GM19324 (cell line): ENCODE results near the gene LDLRAD3.

Experiments
- ATAC-seq: cut with Tn5 transposase; IDR thresholded peaks from one replicate; pipeline ENCODE4 v1.9.1; 2021; ENCODE audit warnings: mild to moderate bottlenecking, moderate library complexity; ENCODE audit not compliant: unreplicated experiment, low FRiP score

Gene LDLRAD3

DNA sequence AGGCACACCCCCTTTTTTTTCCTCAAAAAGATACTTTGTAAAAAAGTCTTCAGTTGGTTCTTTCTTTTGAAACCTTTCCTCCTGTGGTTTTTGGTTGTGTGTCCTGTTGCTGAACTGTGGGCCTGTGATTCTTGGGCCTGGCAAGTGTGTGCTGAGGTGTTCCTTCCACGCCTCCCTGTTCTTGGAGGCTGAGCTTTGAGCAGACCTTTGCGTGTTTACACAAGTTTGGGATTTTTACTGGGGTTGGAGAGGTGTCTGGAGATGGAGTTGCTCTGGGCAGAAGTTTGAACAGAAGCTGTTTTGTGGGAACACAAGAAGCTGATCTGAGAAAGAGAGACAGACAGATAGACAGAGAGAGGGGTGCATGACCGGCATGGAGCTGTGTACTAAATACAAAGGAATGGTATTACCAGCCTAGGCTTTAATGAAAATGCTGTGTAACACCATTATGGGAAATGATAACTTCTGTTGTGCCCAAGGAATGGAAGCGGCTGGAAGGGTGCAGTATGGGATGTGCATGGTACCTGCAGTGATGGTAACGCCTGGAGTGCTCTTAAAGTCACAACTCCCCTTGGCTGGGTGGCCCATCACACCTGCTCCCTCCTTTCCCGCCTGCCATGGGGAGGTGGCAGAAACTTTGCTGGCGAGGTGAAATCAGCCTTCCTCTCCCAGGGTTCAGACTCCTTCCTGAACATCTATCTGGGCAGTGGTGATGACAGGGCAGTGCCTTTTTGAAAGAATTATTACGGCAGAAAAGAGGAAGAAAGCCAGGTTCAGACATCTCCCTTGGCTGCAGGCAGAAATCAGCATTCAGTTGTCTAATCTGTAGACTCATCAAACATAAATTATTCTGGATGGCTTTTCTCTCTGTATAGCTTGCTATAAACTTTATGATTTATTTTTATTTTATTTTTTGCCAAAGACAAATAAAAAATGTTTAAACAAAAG is 70.4 kb downstream of the LDLRAD3 start:
- no peak for ATAC-seq

DNA sequence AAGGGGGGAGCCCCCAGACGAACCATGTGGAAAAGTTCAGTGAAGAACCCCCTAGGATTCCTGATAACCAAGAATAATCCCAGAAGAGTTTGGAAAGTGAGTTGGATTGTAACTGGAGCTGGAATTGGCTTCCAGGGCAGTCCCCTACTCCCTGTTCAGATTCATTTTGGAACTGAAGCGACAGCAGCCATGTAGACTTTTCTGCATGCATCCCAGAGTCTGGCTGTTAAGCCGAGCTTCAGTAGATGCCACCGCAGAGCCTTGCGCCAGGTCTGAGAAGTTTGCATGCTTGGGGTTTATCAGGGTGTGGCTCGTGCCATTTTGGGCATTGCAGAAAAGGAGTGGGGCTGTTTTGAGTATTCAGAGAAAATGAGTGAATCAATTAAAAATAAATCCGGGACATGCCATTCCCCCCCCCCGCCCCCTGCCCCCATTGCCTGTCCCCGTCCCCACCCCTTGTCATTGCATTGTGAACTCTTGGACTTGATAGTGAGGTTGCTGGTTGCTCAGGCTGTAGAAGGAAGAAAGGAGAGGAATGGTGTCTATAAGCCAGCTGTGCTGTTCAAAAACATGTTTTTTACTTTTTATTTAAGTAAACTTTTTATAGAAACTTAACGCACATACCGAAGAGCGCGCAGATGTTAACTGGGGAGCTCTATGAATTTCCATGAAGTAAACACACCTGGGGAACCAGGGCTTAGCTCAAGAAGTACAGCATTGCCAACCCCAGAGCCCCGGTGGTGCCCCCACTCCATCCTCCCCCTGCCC is 71.2 kb downstream of the LDLRAD3 start:
- no peak for ATAC-seq

DNA sequence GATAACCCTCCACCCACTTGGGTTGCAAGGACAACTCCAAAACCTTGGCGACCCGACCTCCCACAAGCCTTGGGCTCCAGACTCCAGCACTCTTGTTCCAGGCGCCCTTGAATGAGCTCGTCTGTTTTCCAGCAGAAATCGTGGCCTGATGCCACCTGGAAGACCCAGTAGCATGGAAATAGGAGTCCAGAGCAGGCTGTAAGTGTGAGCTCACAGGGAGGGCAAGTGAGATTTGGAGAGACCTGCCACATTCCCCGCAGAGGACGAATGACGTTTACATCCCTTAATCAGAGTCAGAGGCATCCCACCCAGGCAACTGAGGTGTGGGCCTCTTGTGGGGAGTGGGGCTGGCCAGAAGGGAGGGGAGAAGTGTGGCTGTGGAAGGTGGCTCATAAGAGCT is 71.9 kb downstream of the LDLRAD3 start:
- ATAC-seq, result no peak

DNA sequence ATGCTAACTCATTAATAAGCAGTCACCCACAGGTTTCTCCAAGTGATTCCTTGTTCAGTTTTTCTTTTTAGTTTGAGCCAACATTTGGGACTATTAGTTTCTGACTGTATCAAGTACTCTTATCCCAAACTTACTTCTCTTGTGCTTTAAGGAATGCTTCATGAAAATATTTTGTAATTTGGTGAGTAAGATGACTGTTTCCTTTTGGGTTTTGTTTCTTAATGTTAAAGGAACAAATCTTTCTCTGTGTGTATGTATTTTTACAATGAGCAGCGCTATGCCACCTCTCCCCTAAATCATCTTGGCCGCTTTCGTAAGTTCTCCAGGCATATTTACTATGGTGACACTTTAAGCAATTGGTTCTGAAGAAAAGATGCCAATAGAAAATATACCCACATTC is 72.4 kb downstream of the LDLRAD3 start:
- no peak for ATAC-seq

DNA sequence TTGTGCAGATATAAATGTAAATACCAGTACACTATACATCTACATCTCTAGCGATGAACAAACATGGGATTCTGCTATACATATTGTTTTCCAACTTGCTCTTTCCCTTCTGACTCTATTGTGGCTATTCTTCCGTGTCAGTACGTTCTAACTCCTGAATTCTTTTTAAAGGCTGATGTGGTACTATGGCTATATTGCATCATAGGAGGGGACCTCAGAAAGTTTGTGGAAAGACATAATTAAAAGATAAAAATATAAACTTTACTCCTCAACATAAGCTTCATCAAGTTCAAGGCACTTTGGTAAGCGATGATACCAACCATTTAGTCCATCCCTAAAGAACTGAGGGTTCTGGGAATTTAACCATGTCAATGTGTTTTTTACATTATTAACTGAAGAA is 72.8 kb downstream of the LDLRAD3 start:
- no peak for ATAC-seq

GRCh38 chr11:36019005-36019596 is 75.2 kb downstream of the LDLRAD3 start:
- ATAC-seq, result no peak

DNA sequence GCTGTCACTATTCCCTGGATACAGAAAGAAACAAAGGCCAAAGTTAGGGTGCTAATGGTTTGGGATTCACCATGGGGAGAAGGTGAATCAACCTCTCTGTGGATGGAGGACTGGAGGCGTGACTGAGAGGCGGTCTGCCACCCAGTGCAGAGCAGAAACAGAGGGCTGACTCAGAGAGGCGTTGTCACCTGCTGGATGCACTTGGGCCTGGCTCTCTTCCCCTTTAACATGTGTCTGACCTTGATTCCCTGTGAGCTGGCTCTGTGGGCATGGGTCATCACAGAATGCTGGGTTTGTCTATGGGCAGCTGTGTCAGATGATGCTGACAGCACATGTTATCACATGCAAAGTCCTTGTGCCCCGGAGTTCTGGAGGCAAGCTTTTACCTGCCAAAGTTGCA is 75.9 kb downstream of the LDLRAD3 start:
- ATAC-seq, result no peak

GRCh38 chr11:36022882-36023281 is 79.0 kb downstream of the LDLRAD3 start:
- no peak for ATAC-seq

DNA sequence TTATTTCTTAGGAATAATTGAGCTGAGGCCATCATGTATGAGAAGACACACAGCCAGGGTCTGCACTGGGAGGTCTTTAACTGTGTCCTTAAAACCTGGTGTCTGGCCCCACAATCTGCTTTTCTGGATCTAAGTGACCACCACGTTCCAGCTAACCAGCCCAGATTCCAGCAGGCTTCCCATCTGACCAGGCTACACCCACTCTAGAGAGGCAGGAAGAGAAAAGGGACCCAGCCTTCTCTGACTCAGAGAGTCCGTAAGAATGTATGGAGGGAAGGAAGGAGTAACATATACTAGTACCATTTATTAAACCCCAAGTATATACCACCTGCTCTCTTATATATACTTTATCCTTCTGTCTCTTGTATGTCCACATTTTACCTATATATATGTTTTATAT is 80.1 kb downstream of the LDLRAD3 start:
- ATAC-seq, result no peak

- no peak for ATAC-seq
Measured at GRCh38 chr11:36024716-36025115, 80.9 kb downstream of the LDLRAD3 start.

GRCh38 chr11:36026315-36026968 is 82.6 kb downstream of the LDLRAD3 start:
- no peak for ATAC-seq

GRCh38 chr11:36027731-36028130 is 83.9 kb downstream of the LDLRAD3 start:
- ATAC-seq, result no peak

DNA sequence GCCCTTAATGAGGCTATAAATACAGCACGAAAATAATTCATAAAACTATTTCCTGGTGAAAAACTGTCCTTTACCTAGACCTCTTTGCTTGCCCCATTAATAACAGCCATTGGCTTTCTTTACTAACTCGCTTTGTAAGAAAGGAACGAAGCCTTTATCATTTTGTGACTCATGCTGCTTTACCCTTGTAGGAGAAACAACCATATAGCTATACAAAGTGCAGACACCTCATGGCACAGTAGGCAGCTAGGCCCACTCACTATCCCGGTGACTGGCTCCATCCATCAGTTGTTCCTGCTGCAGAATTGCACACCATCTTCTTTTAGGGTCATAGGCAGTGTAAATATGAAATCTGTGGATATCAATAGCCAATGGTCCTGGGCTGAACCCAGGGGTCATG is 85.8 kb downstream of the LDLRAD3 start:
- no peak for ATAC-seq

- no peak for ATAC-seq
Measured at GRCh38 chr11:36030731-36031281, 86.9 kb downstream of the LDLRAD3 start.

DNA sequence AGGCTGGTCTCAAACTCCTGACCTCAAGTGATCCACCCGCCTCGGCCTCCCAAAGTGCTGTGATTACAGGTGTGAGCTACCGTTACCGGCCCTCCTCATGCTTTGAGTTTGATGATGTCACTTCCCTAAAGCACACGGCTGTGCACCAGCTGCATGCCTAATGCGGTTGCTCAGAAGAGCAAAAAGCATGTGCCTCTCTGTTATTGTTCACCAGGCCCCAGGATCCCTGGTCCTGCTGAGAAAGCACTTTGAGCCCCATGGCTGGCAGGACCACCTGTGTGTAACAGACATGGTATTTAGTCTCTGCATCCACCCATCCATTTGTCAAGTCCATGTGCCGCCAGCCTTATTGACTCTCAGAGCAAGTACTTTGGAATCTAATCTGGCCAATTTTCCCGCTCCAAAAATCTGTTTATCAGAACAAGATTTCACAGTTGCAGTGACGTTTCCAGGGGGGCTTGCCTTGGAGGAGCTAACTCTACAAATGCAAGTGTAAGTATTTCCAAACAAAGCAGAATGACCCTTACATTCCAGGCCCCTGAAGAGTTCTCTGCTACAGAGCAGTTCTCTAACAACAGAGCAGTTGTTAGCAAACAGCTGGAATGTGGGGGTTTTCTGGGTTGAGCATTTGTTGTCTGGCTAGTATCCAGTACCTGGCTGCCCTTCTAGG is 89.4 kb downstream of the LDLRAD3 start:
- no peak for ATAC-seq

DNA sequence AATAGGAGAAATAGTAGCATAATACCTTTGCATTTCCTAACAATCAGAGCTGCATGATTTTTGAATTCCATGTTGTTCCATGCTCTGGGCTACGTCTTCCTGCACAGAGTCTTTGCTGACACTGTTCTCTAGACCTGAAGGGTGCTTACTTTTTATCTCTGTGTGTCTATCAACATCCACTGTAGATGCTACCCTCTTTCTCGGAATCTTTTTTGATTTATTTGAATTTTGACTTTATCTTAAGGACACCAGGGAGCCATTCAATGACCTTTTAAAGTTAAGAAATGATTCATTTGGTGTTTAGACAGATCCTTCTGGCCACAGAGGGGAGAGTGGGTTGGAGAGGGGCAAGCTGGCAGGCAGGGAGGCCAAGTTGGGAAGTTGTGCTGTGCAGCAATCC is 90.1 kb downstream of the LDLRAD3 start:
- no peak for ATAC-seq

DNA sequence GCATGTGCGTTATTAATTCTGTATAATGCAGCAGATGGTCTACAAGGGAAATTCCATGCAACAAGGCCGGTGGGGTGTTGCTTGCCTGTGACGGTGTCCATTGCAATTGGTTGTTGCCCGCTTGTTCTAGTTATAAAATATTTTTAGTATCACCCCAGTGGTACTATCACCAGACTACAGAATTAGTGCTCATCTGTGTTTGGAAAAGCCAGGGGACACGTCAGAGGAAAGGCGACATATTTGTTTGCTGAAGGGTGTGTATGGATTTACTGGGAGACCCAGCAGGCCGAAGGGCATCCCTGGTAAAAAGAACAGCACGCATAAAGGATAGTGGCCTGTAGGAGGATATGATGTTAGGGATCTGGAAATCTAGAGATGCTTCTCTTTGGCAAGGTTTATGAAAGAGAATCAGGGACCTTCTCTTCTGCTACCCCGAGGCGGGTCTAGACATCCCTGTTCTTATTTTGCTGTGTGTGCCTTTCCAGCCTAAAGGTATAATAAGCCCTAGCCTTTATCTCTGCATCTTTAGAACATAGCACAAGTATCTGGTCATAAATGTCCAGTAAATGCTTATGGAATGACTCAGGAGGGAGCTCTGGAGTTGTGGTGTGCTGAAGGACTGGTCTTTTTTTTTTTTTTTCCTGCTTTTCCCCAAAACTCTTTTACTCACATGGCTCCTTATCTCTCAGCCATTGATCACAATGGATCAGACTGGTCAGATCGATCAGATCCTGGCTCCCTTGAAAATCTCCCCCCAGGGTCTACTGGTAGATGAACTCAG is 90.9 kb downstream of the LDLRAD3 start:
- no peak for ATAC-seq

DNA sequence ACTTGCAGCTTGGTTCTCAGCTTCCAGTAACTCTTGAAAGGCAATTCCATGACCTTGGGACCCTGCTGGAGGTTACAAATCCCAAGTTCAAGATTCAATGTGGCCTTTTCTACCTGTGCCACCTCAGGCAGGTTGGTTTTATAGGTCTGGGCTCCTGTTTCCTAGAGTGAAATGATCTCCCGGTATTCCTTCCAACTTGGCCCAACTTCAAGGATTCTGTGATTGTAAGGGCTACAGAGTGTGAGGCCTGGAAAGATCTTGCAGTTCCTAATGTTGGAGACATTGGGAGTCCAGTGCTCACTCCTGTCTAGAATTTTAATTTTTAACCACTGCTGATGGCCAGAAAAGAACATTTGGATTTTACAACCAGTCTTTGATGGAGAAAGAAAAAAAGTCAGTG is 91.6 kb downstream of the LDLRAD3 start:
- no peak for ATAC-seq

- ATAC-seq, result no peak
Measured at GRCh38 chr11:36035999-36036398, 92.1 kb downstream of the LDLRAD3 start.
